Urinary bladder (tissue), 4 donors: ENCODE results near the gene ITPR2. TPM values are rescaled to one million over a fixed set of nuclear protein-coding genes. Genes with fewer than 3 reads are reported as not detected.
"Not testable (repeated sequence)": the region's sequence is repeated elsewhere in the genome, so short reads cannot be mapped to it uniquely, and the experiment has no call there.

Experiments
- DNase-seq: peaks from one replicate; pipeline ENCODE4 v3.0.0-alpha.2; 2015; ENCODE audit errors: extremely low spot score
- H3K27ac ChIP-seq: one replicate; pipeline ENCODE4 v1.5.1; 2013; ENCODE audit warnings: low read depth, mild to moderate bottlenecking, moderate library complexity
- H3K36me3 ChIP-seq: one replicate; pipeline ENCODE4 v1.6.1; 2013; ENCODE audit warnings: mild to moderate bottlenecking, moderate library complexity; ENCODE audit not compliant: insufficient read depth
- H3K4me1 ChIP-seq: one replicate; pipeline ENCODE4 v1.6.1; 2013; ENCODE audit warnings: mild to moderate bottlenecking, moderate library complexity; ENCODE audit not compliant: insufficient read depth
- H3K4me3 ChIP-seq: one replicate; pipeline ENCODE4 v1.5.1; 2013; ENCODE audit warnings: low read depth, low read length
- WGBS: extraction: QIAGEN DNeasy Blood & Tissue Kit; methylation state at CpG from one replicate; pipeline ENCODE4 v1.1.7; 2013; 5-methylcytosine and 5-hydroxymethylcytosine counted together
- polyA plus RNA-seq: library from polyadenylated mRNA; stranded (reverse); fragments of 200-250 nt; gene quantifications from one replicate; pipeline ENCODE4 v1.2.3, GENCODE V29; 2013
- total RNA-seq: library from RNA; depleted of rRNA; stranded (reverse); fragments of >200 nt; gene quantifications from one replicate; pipeline ENCODE4 v1.2.3, GENCODE V29; 2014
- donor health status: healthy with polysubstance abuse.
- donor health status: healthy.

Gene ITPR2
- total and polyA plus RNA-seq, 2 donors = 5.6 to 48.2 TPM

DNA sequence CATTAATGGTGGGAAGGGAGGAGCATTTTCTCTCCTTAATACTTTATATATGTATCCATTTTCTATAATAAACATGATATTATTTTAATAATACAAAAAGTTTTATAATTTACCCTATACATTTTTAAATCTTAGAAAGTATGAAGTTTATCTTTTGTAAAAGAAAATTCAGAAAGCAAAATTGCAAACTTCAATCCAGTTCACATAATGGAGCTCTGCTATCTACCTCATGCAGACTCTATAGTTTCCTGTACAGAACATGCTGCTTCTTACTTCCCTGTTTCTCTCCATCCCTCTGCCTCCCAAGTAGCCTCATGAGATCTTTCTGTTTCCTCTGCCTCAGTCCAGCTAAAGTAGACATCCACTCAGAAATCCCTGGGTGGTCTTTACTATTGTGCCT lies 402.4 kb downstream of the ITPR2 start:
- H3K36me3 ChIP-seq, H3K27ac ChIP-seq, DNase-seq, H3K4me3 ChIP-seq, H3K4me1 ChIP-seq: not testable (repeated sequence)

DNA sequence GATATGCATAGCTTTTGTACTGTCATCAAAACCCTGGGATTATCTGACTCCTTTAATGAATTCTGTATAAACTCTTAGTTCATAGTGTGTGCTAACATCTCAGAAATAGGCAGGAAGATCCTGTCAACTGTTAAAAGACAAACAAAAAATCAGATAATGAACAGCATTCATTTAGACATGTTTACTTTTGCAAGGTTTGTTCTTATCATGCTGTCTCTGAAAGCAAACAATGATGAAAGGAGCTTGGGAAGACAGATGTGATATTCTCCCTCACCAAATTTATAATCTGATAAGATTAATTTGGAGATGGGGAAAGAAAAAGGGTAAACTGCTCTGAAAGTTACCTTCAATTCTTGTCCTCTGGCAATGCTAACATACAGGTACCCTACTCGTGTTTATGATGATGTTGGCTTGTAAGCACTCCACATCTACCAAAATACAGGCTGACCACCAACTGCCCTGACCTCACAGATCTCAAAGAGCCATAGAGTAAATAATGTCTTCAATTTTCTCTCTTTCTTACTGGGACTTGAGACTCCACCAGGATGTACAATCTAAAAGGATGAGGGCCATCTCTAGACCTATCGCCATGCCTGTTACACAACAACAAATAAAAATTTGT lies 403.8 kb downstream of the ITPR2 start:
- no peaks in the 10 kb centered on the region for H3K4me1 ChIP-seq
- 83% methylated on average over 2 of the region's 2 CpGs for WGBS
- H3K4me3 ChIP-seq = no peak overlapping the region
- no peaks in the 10 kb centered on the region for H3K36me3 ChIP-seq
- H3K27ac ChIP-seq = no peak overlapping the region
- DNase-seq = no peak

DNA sequence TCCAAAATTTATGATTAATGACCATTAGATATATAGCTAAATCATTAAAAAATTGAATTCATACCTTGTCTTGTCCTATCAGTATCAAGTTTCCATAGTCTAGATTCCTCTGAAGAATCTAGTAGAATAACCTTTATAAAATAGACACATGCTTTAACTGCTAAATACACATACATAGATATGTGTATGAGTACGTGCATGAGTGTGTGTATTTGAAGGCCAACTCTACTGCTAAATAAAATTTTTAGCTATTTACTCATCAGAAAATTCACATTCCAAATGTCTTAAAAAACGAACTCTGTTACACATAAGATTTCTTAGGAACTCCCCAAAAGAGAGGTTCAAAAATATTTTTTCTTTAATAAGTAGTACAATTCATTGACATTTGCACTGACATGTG lies 404.6 kb downstream of the ITPR2 start:
- 91% methylated on average over 2 of the region's 2 CpGs for WGBS
- Histone ChIP-seq H3K4me1 (no peaks in the 10 kb centered on the region), H3K27ac (no peak overlapping the region), H3K4me3 (no peak overlapping the region), H3K36me3 (no peaks in the 10 kb centered on the region)
- no peak for DNase-seq

DNA sequence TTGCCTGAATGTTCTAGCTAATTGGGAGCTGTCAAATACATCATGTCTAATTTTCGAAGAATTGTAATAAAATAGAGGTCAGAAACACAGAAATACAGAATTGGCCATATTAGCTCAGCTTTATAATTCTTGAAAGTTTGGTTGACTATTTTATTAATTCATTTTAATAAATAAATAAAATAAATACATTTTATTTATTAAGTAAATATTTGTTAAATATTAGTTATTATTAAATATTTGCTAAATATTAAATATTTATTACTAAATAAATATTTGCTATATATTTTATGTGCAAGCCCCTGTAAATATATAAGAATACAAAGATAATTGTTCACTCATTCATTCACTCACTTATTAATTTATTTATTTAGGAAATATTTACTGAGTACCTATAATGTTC lies 406.3 kb downstream of the ITPR2 start:
- DNase-seq = no peak
- peaks cover 2% of the 10 kb centered on the region for H3K36me3 ChIP-seq
- H3K4me3 ChIP-seq = no peak overlapping the region
- WGBS = 96% methylated on average over 1 of the region's 1 CpG
- no peak overlapping the region for H3K27ac ChIP-seq
- no peaks in the 10 kb centered on the region for H3K4me1 ChIP-seq

DNA sequence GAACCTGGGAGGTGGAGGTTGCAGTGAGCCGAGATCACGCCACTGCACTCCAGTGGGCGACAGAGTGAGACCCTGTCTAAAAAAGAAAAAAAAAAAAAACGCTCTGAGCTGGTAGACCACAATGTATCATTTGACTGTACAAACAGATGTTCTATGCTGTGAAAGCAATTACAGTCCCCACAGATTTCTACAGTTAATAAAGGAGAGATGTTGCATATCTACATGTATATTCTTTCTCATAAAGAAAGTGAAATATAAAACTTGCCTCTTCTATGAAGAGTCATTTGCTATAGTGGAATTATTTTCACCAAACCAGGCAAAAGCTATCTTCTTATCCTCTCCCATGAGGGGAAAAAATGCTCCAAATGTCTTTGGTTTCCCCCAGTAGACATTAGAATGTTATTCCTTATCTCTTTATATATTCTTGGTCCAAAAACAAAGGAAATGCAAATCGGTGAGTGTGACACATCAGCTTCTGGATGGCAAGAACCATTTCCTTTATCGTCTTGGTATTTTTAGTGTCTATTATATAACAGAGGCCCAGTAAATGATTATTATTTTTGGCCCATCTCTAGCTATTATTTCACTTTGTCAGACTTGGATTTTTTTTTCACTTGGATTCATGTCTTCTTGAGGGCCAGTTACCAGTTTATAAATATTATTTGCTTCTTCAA lies 407.3 kb downstream of the ITPR2 start:
- no peak for DNase-seq

DNA sequence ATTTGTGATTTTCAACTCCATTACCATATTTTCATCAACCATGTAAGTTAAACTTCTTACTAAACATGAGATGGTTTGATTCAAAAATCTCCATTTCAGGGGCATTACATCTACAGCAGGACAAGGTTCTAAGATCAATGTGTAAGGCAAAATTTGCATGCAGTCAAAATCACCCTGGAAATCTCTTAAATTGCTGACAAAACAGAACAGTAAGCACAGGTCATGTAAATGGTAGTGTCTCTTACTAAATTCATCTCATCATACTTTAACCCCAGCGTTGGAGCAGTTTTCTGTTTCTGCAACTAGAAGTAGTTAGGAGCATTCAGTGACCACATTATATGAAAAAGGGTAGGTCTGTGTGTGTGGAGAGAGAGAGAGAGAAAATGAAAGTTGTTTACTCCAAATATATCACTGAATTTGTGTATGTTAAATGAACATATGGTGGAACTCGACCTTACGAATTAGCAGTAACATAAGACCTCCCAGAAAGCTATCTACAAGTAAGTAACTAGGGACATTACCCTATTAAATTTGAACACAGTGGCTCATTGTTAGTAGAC lies 410.1 kb downstream of the ITPR2 start:
- Histone ChIP-seq H3K4me1 (no peaks in the 10 kb centered on the region), H3K4me3 (no peak overlapping the region), H3K27ac (no peak overlapping the region), H3K36me3 (peaks cover 2% of the 10 kb centered on the region)
- WGBS = 73% methylated on average over 3 of the region's 3 CpGs
- DNase-seq = no peak

More for the DNA sequence above, 407.3 kb downstream of the ITPR2 start:
- Histone ChIP-seq H3K4me3 (no peak overlapping the region), H3K27ac (no peak overlapping the region), H3K4me1 (no peaks in the 10 kb centered on the region), H3K36me3 (peaks cover 2% of the 10 kb centered on the region)
- 87% methylated on average over 6 of the region's 6 CpGs for WGBS

DNA sequence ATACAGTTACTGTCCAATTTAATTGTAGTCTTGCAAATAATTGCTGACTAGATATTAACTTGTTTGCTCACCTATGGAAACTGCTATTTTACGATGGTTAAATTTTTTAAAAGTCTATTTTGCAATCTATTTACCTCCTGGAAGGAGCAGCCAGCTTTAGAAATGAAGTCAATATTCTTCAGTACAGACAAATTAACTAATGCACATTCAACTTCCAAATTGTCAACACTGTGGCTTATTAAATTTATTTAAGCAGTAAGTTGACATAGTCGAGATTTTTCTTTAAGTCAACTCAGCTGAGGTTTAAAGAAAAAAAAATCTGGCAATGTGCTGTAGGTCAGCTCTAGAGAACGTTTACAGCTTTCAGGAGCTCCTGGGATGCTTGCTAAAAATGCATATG lies 416.4 kb downstream of the ITPR2 start:
- H3K36me3 ChIP-seq = no peaks in the 10 kb centered on the region
- H3K4me1 ChIP-seq = no peaks in the 10 kb centered on the region
- H3K27ac ChIP-seq = no peak overlapping the region
- no peak overlapping the region for H3K4me3 ChIP-seq
- WGBS = 65% methylated on average over 3 of the region's 3 CpGs
- DNase-seq = no peak

DNA sequence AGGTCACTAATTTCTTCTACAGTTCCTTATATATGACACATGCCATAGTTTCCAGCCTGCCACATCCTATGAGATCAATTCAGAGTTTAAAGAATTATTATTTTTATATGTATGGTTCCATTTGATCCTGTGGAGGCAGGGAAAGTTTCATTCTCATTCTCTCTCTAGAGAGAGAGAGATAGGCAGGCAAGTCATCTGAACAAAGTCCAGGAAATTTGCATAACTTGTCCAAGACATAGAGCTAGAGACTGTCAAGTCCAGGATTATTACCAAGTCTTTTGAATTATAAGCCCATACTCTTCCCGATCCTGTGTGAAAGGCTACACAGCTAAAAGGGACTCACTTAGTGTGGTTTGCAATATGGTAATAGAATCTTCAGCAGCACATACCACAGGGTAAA lies 422.3 kb downstream of the ITPR2 start:
- H3K4me3 ChIP-seq = no peak overlapping the region
- H3K27ac ChIP-seq = no peak overlapping the region

DNA sequence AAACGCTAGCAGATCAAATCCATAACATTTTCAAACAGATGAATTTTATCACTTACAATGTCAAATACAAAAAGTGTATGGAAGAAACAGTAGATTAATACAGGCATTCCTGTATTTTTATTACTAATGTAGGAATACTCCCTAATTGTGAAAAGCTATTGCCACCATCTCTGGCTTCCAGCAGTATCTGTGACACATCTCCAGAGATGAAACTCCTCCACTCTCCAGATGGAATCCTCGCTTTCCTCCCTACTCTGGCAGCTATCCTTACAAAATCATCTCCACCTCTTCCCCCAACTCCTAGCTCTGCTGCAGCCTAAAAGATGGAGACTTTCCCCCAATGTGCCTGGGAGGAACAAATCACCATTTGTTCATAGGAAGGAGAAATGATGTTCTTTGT lies 426.2 kb downstream of the ITPR2 start:
- Histone ChIP-seq H3K27ac (no peak overlapping the region), H3K4me1 (no peaks in the 10 kb centered on the region), H3K4me3 (no peak overlapping the region), H3K36me3 (peaks cover under 1% of the 10 kb centered on the region)
- 86% methylated on average over 2 of the region's 2 CpGs for WGBS
- no peak for DNase-seq

More for the DNA sequence above, 422.3 kb downstream of the ITPR2 start:
- no peak for DNase-seq
- 89% methylated on average over 1 of the region's 1 CpG for WGBS
- H3K36me3 ChIP-seq = no peaks in the 10 kb centered on the region
- H3K4me1 ChIP-seq = no peaks in the 10 kb centered on the region

DNA sequence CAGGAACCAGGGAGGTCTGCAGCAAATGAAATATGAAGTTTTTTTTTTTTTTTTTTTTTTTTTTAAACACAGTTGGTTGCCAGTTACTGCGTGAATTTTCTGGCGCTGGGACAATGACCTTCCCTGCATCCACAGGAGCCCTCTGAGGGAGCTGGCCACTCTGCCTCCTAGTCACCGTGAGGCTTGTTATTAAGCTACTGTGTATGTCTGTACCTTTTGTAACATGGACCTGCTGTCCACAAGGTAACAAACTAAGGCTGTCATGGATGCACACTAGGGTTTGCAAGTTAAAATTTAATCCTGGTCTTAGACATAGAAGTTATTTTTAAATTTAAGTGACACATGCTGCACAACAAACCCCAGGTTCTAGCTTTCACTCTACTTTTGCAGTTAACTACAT lies 426.6 kb downstream of the ITPR2 start:
- no peak overlapping the region for H3K27ac ChIP-seq
- DNase-seq = no peak
- peaks cover 2% of the 10 kb centered on the region for H3K36me3 ChIP-seq
- WGBS = 65% methylated on average over 3 of the region's 3 CpGs
- H3K4me1 ChIP-seq = no peaks in the 10 kb centered on the region
- H3K4me3 ChIP-seq = no peak overlapping the region

DNA sequence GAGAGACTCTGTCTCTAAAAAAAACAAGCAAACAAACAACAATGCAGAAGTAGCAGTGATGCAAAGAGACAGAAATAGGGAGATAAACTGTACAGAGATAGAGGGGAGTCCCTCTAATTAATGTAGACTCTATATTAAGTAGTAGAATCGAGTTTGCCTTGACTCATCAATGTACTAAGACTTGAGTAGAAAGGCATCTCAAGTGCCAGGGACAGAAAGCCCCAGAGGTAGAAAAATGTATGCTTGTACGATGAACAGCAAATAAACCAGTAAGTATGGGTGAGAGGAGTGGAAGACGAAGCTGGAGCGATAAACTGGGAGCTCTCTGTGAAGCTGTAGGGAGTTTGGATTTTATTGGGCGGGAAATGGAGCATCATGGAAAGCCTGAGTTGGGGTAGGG lies 429.4 kb downstream of the ITPR2 start:
- H3K36me3 ChIP-seq = peaks cover 2% of the 10 kb centered on the region
- DNase-seq = no peak
- 97% methylated on average over 5 of the region's 5 CpGs for WGBS
- no peak overlapping the region for H3K27ac ChIP-seq
- H3K4me3 ChIP-seq = no peak overlapping the region
- no peaks in the 10 kb centered on the region for H3K4me1 ChIP-seq

DNA sequence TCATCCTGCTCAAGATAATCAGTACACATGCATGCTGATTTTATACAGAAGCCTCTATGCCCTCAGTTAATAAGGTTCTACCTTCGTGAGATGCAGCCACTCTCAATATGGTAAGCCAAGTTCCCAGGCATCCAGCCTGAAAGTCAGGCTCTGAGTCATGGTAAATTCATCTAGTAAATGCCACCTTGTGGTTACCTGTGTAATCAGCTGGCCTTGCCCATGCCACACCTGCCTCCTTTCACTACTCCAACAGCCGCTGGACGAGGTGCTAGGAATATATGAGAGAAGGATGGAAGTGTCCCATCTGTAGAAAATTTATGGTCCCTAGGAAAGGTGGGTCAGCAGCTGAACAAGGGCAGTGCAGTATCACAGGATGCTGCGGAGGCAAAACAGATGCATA lies 430.3 kb downstream of the ITPR2 start:
- Histone ChIP-seq H3K27ac (no peak overlapping the region), H3K4me3 (no peak overlapping the region), H3K36me3 (peaks cover 2% of the 10 kb centered on the region), H3K4me1 (no peaks in the 10 kb centered on the region)
- WGBS = 80% methylated on average over 4 of the region's 4 CpGs
- no peak for DNase-seq

DNA sequence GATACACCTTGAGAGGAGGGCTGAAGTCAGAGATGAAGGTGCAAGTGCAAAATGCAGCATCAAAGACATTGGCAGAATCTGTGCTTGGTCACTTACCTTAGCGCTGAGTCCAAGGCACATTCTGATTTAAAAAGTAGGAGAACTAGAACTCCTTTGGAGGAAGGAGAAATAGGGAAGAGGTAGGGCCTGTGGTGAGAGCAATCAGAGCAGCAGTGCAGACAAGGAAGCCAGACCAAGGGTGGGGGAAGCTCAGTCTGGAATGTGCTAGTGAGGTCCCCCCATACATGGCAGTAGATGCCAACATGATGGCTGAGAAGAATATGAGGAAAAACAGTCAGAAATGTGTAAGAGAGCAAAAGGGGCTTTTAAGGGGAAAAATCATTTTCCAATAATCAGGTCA lies 431.1 kb downstream of the ITPR2 start:
- Histone ChIP-seq H3K36me3 (peaks cover 2% of the 10 kb centered on the region), H3K4me1 (no peaks in the 10 kb centered on the region), H3K4me3 (no peak overlapping the region), H3K27ac (no peak overlapping the region)
- no peak for DNase-seq
- 95% methylated on average over 1 of the region's 1 CpG for WGBS

DNA sequence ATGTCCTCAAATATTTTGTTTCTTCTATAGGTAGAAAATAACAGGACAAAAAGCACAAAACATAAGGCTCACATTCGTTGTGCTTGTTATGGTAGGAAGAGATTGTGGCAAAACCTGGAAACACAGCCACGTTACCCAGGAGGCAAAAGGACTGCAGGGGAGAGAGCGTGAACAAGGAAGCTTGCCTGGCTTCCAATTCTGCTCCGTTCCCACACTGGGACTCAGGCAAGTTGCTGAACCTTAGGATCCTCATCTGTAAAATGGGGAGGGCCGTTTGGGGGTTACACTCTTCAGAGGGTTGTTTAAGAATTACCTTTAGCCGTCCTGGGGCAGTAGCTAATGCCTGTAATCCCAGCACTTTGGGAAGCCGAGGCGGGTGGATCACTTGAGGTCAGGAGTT lies 432.4 kb downstream of the ITPR2 start:
- DNase-seq = no peak
- WGBS = 92% methylated on average over 8 of the region's 8 CpGs
- H3K4me3 ChIP-seq = no peak overlapping the region
- peaks cover 2% of the 10 kb centered on the region for H3K36me3 ChIP-seq
- no peak overlapping the region for H3K27ac ChIP-seq
- no peaks in the 10 kb centered on the region for H3K4me1 ChIP-seq
